HG02759 (cell line): ENCODE data around the gene COMMD1.
A peak's percentile ranks its signal among the peaks of the same experiment; 100 is the strongest.
"Not testable (repeated sequence)": the region's sequence is repeated elsewhere in the genome, so short reads cannot be mapped to it uniquely, and the experiment has no call there.

ENCODE experiments used
- ATAC-seq: cut with Tn5 transposase; IDR thresholded peaks from one replicate; pipeline ENCODE4 v1.9.1; 2021; ENCODE audit warnings: mild to moderate bottlenecking, moderate library complexity; ENCODE audit not compliant: unreplicated experiment

COMMD1 gene

DNA sequence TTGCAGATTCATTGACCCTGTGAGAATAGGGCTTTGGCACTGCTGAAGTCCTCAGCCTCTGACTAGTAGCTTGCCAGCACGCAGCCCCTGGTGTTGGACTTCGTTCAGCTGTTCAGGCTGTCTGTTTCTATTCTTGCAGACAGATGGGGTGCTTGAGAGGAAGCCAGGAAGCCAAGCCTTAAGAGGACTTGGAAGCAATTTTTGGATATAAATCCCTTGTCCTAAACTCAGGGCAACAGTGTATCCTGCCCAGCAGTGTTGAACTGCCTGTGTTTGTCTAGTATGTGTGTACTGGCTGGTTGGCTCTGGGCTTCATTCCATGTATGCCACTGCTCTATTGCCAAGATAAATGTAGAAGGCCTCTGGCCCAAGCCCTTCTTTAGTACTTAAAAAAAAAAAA, 108.6 kb downstream of the COMMD1 start:
- ATAC-seq, result no peak

DNA sequence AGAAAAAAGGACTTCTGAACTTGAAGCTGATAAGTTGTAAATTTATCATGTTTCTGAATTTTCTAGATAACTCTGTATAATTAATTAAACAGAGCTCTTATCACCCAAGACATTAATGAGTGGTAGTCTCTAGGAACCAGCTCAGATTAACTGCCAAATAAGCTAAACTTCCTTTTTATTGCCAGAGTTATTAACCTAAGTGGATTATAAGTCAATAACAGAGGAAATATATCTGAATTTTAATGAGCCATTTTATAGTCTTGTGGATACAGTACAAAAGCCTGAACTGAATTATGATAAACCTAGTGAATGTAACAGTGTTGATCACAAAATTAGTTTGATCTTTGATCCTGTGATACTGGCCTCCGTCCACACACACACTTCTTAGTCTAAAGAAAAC, 111.5 kb downstream of the COMMD1 start:
- ATAC-seq, result no peak

DNA sequence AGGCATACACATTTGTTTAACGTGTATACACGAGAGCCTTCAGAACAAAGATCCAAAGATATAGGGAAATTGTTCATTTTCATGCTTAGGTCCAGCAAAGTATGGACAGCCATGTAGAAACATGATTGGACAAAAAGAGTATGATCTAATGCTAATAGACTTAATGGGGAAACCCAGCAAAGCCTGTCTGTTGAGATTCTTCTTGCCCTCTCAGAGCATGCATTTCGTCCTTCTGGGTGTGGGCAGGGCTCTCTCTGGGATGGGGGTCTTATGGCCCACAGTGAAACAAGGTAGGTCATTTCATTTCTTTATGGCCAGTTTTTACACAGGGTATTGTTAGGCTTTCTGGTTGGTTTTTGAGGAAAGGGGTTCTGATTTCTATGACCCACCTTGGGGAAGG, 124.4 kb downstream of the COMMD1 start:
- no peak for ATAC-seq

DNA sequence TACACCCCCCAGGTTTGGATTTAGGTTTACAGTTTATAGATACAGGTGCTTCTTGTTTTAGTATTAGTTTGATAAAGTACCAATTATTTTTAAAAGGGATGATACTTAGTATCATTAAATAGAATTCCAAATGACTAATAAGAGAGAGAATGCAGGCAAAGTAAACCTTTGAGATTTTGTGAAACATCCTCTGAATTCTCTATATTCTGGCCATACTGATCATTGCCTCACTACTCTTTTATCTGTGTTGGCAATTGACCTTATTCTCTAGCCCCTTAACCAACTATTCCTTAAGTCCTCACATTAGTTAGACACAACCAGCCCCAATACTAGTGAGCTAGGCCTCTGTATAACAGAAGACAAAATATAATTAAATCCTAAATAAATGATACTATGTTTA, 125.4 kb downstream of the COMMD1 start:
- no peak for ATAC-seq

DNA sequence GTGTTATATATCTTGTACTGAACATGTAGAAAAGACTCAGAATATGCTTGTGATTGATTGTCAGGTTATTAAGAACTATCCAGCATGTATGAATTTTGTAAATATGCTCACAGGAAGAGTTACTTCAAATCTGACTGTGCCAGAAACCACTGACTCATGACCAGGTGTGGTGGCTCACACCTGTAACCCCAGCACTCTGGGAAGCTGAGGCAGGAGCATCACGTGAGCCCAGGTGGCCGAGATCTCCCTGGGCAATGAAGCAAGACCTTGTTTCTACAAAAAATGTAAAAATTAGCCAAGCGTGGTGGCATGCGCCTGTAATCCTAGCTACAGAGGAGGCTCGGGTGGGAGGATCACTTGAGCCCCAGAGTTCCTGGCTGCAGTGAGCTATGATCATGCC, 126.6 kb downstream of the COMMD1 start:
- ATAC-seq, result no peak

DNA sequence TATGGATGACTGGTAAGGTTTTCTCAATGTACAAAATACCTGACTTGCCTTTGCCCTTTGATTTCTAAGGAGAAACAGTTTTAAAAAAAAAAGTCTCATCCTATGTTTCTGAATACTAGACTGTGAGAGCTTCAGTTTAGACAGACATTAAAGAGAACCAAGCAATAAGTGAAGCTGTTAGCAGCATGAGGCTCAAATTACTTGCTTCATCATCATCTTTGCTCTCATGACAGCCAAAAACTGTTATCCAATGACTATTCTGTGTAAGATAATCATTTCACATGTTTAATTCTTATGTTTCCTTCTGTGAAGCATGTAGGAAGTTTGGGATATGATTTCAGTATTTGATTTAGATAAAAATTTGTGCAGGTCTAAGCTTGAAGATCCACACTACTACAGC, 129.2 kb downstream of the COMMD1 start:
- ATAC-seq, result no peak

DNA sequence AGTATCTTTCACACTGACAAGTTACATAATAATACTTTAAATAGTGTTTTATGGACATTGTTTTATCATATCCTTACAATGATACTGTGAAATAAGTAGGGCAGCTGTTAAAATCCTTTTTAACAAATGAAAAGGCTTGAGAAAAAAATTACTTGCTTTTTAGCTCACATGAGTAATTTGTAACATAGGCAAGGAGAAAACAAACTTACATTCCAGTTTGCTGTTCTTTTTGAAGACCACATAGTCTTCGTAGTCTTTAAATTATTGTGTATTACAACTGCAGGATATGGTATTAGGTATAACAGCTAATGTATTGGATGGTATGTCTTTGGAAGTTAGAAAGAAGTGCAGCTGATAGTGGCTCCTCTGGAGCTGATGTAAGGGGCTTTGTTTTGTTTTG, 130.8 kb downstream of the COMMD1 start:
- ATAC-seq, result no peak

DNA sequence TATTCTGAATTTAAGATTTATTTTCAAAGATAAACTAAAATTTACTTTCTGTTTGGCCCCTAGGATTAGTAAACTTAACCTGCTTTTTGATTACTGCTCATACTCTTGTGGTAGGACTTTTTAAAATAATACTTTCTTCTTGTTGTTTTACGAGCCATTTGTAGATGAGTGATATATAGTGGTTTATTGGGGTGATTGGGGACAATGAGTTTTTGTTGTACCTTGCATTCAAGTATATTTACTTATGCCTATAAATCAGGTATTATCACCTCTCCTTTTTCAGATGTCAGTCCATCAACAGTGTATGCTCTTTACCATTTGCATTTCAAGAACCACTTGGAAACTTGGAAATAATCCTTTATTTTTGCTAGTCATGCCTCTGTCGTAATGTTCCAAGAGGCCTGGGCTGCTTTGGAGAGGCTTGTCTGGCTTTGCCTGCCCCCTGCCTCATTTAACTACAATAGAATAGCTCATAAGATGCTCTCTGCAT, 131.3 kb downstream of the COMMD1 start:
- no peak for ATAC-seq

DNA sequence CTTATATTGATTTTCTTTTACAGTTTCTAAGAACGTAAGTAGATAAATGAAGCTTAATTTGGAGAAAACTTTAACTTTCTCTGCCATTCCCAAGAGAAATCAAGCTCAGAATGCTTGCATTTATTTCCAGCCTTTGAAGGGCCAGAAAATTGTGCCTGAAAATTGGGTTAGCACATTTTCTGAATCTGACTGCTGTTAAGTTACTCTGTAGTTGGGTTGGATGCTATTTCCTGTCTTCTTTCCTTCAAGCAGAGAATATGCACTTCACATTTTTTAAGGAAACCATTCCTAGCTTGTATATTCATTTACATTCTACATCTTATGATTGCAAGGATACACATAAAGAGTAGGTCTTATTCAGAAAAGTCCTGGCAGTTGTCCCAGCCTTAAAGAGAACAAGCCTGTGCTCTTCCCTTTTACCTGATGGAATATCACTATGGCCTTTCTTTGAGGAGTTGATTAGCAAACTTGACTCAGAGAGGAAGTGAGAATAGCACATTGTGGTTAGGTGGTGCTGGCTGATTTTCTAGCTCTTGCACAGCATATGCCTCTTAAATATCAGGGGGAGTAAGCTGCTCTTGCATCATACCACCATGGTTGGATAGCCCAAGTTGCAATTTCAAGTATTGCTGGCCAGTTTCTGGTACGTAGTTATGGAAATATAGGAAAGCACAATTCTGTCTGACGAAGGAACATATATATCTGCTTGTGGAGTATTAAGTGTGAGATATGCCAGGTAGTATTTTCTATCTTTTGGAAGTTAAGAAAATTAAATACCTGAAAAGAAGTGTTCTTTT, 133.7 kb downstream of the COMMD1 start:
- ATAC-seq, result peak; percentile 99

DNA sequence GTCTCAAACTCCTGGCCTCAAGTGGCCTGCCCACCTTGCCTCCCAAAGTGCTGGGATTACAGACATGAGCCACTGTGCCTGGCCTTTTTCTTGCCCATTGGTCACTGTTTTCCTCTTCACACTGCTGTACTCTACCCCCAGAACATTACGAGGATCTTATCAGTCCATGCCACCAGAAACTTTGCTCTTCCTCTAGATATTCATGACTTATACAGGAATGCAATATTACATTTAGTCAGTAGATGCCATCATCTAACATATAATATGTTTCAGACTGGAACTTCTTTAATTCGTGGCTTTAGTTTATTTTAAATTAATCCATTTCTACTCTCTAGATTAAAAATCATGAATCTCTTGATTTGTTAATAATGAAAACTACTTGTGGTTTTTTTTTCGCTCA, 135.5 kb downstream of the COMMD1 start:
- ATAC-seq, result no peak

DNA sequence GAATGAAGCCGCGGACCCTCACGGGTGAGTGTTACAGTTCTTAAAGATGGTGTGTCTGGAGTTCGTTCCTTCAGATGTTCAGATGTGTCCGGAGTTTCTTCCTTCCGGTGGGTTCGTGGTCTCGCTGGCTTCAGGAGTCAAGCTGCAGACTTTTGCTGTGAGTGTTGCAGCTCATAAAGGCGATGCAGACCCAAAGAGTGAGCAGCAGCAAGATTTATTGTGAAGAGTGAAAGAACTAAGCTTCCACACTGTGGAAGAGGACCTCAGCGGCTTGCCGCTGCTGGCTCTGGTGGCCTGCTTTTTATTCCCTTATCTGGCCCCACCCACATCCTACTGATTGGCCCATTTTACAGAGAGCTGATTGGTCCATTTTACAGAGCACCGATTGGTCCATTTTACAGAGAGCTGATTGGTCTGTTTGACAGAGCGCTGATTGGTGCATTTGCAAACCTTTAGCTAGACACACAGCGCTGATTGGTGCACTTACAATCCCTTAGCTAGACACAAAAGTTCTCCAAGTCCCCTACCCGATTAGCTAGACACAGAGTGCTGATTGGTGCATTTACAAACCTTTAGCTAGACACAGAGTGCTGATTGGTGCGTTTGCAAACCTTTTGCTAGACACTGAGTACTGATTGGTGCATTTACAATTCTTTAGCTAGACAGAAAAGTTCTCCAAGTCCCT, 136.4 kb downstream of the COMMD1 start:
- ATAC-seq, result not testable (repeated sequence)

DNA sequence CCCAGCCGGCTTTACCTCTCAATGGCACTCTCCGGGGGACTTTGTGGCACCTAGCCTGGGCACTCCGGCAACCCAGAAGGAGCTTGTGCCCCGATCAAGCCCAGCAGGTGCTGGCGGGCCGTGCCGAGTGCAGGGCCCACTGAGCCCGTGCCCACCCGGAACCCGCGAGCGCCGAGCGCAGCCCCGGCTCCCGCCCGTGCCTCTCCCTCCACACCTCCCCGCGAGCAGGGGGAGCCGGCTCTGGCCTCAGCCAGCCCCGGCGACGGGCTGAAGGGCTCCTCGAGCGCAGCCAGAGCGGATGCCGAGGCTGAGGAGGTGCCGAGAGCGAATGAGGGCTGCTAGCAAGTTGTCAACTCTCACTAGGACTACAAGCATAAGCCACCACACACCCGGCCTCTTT, 136.9 kb downstream of the COMMD1 start:
- ATAC-seq, result no peak

DNA sequence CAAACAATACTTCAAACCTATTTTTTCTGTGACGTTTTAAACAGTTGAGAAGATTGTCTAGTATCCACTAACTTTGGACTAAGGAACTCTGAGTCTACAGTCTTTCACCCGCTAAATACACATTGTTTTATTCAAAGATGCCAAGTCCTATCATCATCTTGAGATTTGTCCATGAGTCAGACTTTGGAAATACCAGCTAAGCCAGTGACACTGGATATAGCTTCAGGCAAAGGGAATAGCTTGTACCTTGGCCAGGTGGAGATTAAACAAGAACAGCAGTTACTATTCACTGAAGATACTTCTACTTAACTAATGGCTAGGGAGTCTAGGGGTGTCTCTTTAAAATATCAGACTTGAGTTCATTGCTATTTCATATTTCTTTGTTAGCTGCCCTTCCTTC, 137.5 kb downstream of the COMMD1 start:
- no peak for ATAC-seq

DNA sequence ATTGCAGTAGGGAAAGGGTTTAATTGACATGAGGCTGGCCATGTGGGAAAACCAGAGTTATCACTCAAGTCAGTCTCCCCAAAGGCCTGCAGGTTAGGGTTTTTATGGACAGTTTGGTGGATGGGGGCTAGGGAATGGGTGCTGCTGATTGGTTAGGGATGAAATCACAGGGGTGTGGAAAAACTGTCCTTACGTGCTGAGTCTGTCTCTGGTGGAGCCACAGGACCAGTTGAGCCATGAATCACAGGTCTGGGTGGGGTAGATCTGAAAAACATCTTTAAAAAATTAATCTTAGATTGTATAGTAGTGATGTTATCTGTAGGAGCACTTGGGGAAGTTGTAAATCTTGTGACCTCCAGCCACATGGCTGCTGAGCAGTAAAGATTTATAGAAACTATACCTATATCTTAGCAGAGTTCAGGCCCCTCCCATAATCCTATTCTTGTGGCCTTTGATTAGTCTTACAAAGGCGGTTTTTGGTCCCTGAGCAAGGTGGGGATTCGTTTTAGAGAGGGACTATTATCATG, 139.6 kb downstream of the COMMD1 start:
- no peak for ATAC-seq

DNA sequence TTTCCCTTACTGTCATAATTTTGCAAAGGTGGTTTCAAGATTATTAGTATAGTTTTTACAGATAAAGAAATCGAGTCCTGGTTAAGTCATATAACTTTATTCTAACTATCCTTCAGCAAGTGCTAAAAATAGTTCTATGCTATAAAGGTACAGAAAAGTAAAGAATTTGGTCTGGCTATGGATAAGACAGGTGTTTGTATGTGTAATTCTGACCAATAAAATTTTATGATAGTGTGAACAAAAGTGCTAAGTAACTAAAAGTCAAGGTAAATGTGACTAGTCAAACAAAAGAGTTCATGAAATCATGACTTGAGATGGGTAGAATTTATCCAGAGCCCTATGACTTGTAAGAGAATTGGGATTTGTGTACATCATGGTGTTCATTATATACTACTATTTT, 140.7 kb downstream of the COMMD1 start:
- ATAC-seq, result no peak

DNA sequence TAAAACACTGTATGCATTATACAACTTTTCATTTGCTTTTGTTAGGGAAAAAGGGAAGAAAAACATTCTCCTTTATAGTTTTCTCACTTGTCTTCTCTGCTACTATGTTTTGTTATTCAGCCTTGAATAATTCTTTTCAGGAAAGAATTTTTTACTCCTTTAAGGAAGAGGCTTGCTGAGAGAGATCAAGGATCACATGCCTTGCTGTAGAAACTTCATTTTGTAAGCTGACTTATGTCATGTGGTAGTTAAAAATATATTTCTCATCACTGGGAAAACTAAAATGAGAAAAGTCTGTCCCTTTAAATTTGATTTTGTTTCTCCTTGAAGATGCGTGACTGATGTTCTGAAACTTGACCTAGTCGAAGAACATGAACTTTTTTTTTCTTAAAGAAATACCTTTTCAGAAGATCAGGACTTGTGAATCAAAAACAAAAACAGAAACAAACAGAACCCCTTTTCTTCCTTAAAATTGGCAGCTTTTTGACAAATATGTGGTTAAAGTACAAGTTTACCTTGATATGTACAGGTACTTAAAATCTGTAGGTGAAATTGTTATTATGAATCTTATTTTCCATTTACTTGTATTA, 145.1 kb downstream of the COMMD1 start:
- ATAC-seq, result no peak

DNA sequence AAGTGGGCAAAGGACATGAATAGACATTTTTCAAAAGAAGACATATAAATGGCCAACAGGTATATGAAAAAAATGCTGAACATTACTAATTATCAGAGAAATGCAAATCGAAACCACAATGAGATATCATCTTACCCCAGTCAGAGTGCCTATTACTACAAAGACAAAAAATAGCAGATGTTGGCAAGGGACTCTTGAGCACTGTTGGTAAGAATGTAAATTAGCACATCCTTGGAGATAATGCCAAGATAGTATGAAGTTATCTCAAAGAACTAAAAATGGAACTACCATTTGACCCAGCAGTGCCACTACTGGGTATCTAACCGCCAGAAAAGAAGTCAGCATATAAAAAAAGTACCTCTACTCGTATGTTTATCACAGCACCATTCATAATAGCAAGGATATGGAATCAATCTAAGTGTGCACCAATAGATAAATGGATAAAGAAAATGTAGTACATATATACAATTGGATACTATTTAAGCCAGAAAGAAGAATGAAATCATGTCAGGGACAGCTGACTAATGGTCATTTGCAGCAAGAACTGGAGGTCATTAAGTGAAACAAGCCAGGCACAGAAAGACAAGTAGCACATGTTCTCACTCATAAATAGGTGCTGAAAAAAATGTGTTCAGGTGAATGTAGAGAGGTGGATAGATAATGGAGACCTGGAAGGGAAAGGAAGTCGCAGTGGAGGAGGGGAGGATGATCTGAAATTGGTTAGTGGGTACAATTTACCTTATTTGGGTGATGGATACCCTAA, 148.7 kb downstream of the COMMD1 start:
- no peak for ATAC-seq

DNA sequence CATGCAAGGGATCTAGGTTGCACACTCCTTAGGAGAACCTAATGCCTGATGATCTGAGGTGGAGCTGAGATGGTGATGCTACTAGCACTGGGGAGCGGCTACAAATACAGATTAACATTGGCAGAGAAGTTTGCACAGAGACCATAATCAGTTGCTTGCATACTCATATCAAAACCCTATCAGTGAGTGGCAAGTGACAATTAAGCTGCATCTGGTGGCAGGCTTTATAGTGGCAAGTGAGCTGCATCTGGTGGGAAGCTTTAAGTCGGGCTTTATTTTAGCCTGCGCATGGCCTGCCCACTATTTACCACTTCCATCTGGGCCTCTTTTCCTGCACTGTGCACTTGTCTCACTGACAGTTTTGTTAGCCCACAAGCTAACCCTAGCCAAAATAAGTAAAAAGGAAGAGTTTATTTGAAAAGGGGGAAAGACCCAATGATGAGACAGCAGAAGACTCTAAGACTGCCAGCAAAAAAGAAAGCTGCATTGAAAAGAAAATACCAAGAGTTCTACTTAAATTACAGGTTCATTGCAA, 149.5 kb downstream of the COMMD1 start:
- ATAC-seq, result no peak

DNA sequence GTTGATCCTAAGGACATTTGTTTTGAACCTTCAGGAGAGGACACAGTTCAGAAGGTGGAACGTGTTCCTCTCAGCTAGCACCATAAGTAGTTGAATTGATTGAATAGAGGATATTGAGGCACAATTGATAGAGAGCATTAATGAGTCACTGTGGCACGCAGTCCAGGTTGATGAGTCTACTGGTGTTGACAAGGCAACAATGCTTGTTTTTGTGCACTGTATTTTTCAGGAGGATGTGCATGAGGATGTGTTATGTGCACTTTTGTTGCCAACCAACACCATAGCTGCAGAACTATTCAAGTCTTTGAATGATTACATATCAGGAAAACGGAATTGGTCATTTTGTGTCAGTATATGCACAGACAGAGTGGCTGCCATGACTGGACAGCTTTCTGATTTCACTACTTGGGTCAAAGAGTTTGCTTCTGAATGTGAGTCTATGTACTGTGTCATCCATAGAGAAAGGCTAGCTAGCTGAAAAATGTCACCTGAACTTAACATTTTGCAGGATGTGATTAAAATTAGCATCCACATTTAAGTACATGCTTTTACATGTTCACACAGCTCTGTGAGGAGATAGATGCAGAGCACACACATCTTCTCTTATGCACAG, 150.4 kb downstream of the COMMD1 start:
- ATAC-seq, result no peak

DNA sequence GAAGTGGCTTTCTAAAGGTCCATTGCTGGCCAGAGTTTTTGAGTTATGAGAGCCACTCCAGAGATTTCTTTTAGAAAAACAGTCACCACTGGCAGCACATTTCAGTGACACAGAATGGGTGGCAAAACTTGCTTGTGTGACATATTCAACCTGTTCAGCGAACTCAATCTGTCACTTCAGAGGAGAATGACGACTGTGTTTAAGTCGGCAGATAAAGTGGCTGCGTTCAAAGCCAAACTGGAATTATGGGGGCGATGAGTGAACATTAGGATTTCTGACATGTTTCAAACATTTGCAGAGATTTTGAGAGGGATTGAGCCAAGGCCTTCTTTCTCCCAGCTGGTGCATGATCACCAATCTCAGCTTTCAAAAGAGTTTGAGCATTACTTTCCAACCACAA, 150.9 kb downstream of the COMMD1 start:
- no peak for ATAC-seq
